Mesendoderm (in vitro differentiated cells): ENCODE data around the gene KCMF1.
A peak's percentile ranks its signal among the peaks of the same experiment; 100 is the strongest.

Experiments
- DNase-seq: peaks from one replicate; pipeline ENCODE4 v3.0.0; 2013
- H2AK5ac ChIP-seq: 2 replicates; pipeline ENCODE4 v1.6.1; 2013; ENCODE audit warnings: low read length, inconsistent platforms
- H2BK120ac ChIP-seq: 2 replicates; pipeline ENCODE4 v1.6.1; 2013; ENCODE audit warnings: low read depth, mild to moderate bottlenecking, low read length, moderate library complexity, mixed read lengths
- H2BK15ac ChIP-seq: replicated peaks from 2 replicates; pipeline ENCODE4 v1.6.1; 2013; ENCODE audit warnings: low read depth, mild to moderate bottlenecking, moderate library complexity
- H2BK5ac ChIP-seq: 2 replicates; pipeline ENCODE4 v1.6.1; 2013; ENCODE audit warnings: low read length, inconsistent platforms
- H3K18ac ChIP-seq: 2 replicates; pipeline ENCODE4 v1.6.1; 2013; ENCODE audit warnings: mild to moderate bottlenecking, low read length, mixed read lengths
- H3K23ac ChIP-seq: one replicate; pipeline ENCODE4 v1.6.1; 2013; ENCODE audit warnings: low read length
- H3K27ac ChIP-seq: 2 replicates; pipeline ENCODE4 v1.5.1; 2013; ENCODE audit warnings: low read depth, mild to moderate bottlenecking, inconsistent platforms, low read length, moderate library complexity
- H3K27me3 ChIP-seq: 2 replicates; pipeline ENCODE4 v1.6.1; 2013; ENCODE audit warnings: low read length, control low read depth, mild to moderate bottlenecking, inconsistent platforms; ENCODE audit not compliant: insufficient read depth, poor library complexity
- H3K36me3 ChIP-seq: 2 replicates; pipeline ENCODE4 v1.6.1; 2013; ENCODE audit warnings: low read length, inconsistent platforms; ENCODE audit not compliant: control insufficient read depth, insufficient read depth
- H3K4ac ChIP-seq: one replicate; pipeline ENCODE4 v1.6.1; 2013; ENCODE audit warnings: low read depth, mild to moderate bottlenecking, low read length, moderate library complexity
- H3K4me1 ChIP-seq: 2 replicates; pipeline ENCODE4 v1.6.1; 2013; ENCODE audit warnings: low read depth, low read length, inconsistent platforms; ENCODE audit not compliant: control insufficient read depth
- H3K4me2 ChIP-seq: 2 replicates; pipeline ENCODE4 v1.6.1; 2013; ENCODE audit warnings: low read length
- H3K4me3 ChIP-seq: 2 replicates; pipeline ENCODE4 v1.5.1; 2013; ENCODE audit warnings: mild to moderate bottlenecking, low read length
- H3K56ac ChIP-seq: one replicate; pipeline ENCODE4 v1.6.1; 2013; ENCODE audit warnings: low read length
- H3K79me1 ChIP-seq: 2 replicates; pipeline ENCODE4 v1.6.1; 2013; ENCODE audit warnings: low read length, inconsistent platforms
- H3K79me2 ChIP-seq: 2 replicates; pipeline ENCODE4 v1.6.1; 2013; ENCODE audit warnings: mild to moderate bottlenecking, low read length; ENCODE audit not compliant: control insufficient read depth, insufficient read depth
- H3K9ac ChIP-seq: 2 replicates; pipeline ENCODE4 v1.6.1; 2013; ENCODE audit warnings: low read length, inconsistent platforms
- H4K5ac ChIP-seq: one replicate; pipeline ENCODE4 v1.6.1; 2013; ENCODE audit warnings: low read length
- H4K8ac ChIP-seq: one replicate; pipeline ENCODE4 v1.6.1; 2013; ENCODE audit warnings: low read depth, mild to moderate bottlenecking, control low read depth, low read length, moderate library complexity
- WGBS: extraction: QIAGEN DNeasy Blood & Tissue Kit; methylation state at CpG from one replicate; pipeline ENCODE4 v1.1.7; 2013; ENCODE audit warnings: low lambda C conversion rate, missing lambda C conversion rate; ENCODE audit not compliant: insufficient coverage; ENCODE audit errors: extremely low coverage; 5-methylcytosine and 5-hydroxymethylcytosine counted together

Gene KCMF1

DNA sequence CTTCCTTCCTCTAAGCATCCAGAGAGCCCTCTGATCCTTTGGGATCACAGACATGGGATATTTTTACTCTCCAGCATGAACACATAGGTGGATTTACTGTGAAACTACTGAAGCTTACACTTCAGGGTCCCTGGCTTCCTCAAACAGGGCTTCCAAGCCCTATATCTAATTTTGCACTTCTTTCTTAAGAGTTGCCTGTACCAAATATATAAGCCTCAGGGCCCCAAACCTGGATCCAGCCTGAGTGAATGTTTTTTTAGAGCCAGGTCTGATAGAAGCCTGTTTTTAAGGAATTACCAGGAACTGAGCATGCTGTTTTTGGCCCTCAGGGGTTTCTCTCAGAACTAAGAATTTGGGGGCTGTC is 13.2 kb upstream of the KCMF1 start:
- no peak for DNase-seq
- H2BK120ac ChIP-seq: no peak overlapping the region
- H3K4me2 ChIP-seq: no peak overlapping the region
- H4K8ac ChIP-seq: no peak overlapping the region
- H3K23ac ChIP-seq: no peak overlapping the region
- no peak overlapping the region for H4K5ac ChIP-seq
- no peak overlapping the region for H2BK5ac ChIP-seq
- no peak overlapping the region for H3K56ac ChIP-seq
- no peak overlapping the region for H2AK5ac ChIP-seq
- no peaks in the 10 kb centered on the region for H3K36me3 ChIP-seq
- peaks cover 7% of the 10 kb centered on the region for H3K4me1 ChIP-seq
- H3K79me1 ChIP-seq: peaks cover under 1% of the 10 kb centered on the region
- H3K4me3 ChIP-seq: no peak overlapping the region
- peak overlapping the region; percentile 87 for H3K27ac ChIP-seq
- peak overlapping the region; percentile 4 for H3K9ac ChIP-seq
- H3K4ac ChIP-seq: no peak overlapping the region
- peak overlapping the region; percentile 91 for H3K18ac ChIP-seq
- H3K27me3 ChIP-seq: no peaks in the 10 kb centered on the region
- no peak overlapping the region for H2BK15ac ChIP-seq
- H3K79me2 ChIP-seq: no peaks in the 10 kb centered on the region

DNA sequence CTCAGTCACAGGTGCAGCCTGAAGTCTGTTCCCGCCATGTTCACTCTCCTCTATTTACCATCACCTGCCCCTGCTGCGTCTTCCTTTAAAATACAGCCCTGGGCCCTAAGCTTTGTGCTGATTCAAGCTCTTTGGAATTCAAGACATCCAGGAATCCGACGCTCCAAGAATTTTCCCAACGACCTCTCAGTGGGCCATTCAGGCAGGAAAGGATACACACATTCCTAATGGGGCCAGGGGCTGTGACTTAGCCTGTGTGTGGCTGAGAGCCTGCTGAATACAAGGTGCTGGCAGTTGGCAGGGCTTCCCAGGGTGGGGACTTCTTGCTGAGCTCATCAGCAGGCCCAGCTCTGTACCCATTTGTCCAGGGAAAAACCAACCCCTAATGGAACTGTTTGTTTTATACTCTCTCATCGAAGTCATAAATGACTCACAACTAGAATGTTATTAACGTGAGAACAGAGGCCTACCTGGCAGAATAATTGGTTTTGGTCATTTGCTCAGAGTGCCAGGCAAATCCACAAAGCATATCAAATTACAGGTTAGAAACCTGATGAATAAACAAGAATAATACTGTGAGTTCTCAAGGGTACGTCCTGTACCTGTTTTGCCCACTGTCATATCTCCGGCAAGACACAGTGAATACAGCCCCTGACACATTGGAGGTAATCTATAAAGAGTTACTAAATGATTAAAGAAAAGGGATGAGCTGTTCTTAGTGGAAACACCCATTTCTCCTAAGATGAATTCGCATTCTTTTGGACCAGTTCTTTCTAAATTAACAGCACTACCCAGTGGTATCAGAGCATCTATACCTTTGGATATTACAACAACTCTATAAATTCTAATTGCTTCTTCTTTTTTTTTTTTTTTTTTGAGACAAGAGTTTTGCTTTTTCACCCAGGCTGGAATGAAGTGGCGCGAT is 12.6 kb upstream of the KCMF1 start:
- DNase-seq: peak; percentile 100
- no peak overlapping the region for H3K4ac ChIP-seq

DNA sequence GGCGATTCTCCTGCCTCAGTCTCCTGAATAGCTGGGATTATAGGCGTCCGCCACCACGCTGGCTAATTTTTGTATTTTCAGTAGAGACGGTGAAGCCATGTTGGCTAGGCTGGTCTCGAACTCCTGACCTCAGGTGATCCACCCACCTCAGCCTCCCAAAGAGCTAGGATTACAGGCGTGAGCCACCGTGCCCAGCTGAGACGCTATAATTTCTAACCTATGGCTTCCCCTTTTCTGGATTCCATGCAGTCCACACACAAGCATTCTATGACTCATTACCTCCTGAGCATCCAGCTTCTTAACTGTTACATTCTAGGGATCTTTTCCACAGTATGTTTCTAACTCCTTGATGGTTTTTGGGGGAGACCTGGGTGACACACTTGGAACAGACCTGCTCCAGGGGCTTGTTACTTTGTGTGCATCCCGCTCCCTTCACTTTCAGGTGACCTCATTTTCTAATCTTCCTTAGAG is 11.8 kb upstream of the KCMF1 start:
- H2BK5ac ChIP-seq: no peak overlapping the region
- H3K27me3 ChIP-seq: no peaks in the 10 kb centered on the region
- WGBS: no CpG with 5 or more reads among the region's 10 CpGs
- H3K9ac ChIP-seq: no peak overlapping the region
- H3K79me2 ChIP-seq: no peaks in the 10 kb centered on the region
- H2BK15ac ChIP-seq: no peak overlapping the region
- peak overlapping the region; percentile 92 for H3K18ac ChIP-seq
- no peak overlapping the region for H2BK120ac ChIP-seq
- H4K8ac ChIP-seq: no peak overlapping the region
- peak; percentile 81 for DNase-seq
- peaks cover 7% of the 10 kb centered on the region for H3K4me1 ChIP-seq
- H3K4me3 ChIP-seq: no peak overlapping the region
- no peak overlapping the region for H3K4me2 ChIP-seq
- H2AK5ac ChIP-seq: no peak overlapping the region
- peak overlapping the region; percentile 61 for H3K27ac ChIP-seq
- peak overlapping the region; percentile 17 for H3K56ac ChIP-seq
- no peak overlapping the region for H3K4ac ChIP-seq
- H3K23ac ChIP-seq: no peak overlapping the region
- peaks cover 4% of the 10 kb centered on the region for H3K79me1 ChIP-seq
- H3K36me3 ChIP-seq: no peaks in the 10 kb centered on the region
- no peak overlapping the region for H4K5ac ChIP-seq

More for the DNA sequence above, 12.6 kb upstream of the KCMF1 start:
- H3K56ac ChIP-seq: no peak overlapping the region
- H3K9ac ChIP-seq: no peak overlapping the region
- no peak overlapping the region for H2BK5ac ChIP-seq
- H3K27ac ChIP-seq: peak overlapping the region; percentile 87
- H3K4me3 ChIP-seq: no peak overlapping the region
- no peaks in the 10 kb centered on the region for H3K27me3 ChIP-seq
- no peak overlapping the region for H3K23ac ChIP-seq
- H3K79me2 ChIP-seq: no peaks in the 10 kb centered on the region
- H2BK15ac ChIP-seq: no peak overlapping the region
- H3K18ac ChIP-seq: peak overlapping the region; percentile 92
- H3K4me1 ChIP-seq: peaks cover 7% of the 10 kb centered on the region
- H3K4me2 ChIP-seq: no peak overlapping the region
- no CpG with 5 or more reads among the region's 12 CpGs for WGBS
- peaks cover 4% of the 10 kb centered on the region for H3K79me1 ChIP-seq
- H2AK5ac ChIP-seq: no peak overlapping the region
- no peak overlapping the region for H4K8ac ChIP-seq
- H3K36me3 ChIP-seq: no peaks in the 10 kb centered on the region
- no peak overlapping the region for H4K5ac ChIP-seq
- H2BK120ac ChIP-seq: no peak overlapping the region

DNA sequence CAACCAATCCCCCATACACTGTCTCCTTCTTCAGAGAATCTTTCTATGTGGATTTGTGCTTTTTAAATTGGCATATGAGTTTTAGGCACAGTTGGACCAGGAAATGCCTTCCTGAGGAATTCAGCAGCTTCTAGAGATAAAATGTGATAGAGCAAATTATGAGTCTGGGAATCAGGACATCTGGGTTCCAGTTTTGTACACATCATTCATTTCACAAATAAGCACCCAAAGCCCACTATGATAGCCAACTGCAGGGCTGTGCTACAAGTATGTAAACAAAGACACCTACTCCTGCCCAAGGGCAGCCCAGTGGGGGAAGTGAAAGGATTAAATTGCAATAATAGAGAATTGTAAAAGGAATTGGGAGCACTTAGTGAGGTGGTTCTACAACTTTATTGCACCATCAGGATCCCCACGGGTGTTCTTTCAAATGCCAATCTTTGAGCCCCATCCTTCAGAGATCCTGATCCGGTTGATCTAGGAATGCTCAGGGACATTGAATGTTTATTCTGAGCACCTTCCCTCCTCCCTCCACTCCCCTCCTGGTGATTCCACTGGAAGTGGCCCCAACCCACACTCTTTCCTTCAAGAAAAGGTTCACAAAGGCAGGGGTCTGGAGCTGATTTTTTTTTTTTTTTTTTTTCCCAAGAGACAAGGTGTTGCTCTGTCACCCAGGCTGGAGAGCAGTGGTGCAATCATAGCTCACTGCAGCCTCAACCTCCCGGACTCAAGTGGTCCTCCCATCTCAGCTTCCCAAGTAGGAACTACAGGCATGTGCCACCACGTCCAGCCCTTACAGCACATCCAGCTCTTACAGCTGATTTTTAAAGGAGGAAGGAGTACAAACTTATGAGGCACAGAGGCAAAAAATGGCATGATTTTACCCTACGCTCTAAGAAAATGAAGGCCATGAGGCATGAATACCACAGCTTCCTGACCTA is 11.1 kb upstream of the KCMF1 start:
- no peak overlapping the region for H3K4me3 ChIP-seq
- no peak overlapping the region for H2AK5ac ChIP-seq
- peaks cover 7% of the 10 kb centered on the region for H3K4me1 ChIP-seq
- no peaks in the 10 kb centered on the region for H3K27me3 ChIP-seq
- H3K23ac ChIP-seq: no peak overlapping the region
- no peak overlapping the region for H3K4me2 ChIP-seq
- no peak overlapping the region for H3K56ac ChIP-seq
- peaks cover 5% of the 10 kb centered on the region for H3K79me1 ChIP-seq
- no peak overlapping the region for H2BK120ac ChIP-seq
- H3K18ac ChIP-seq: peak overlapping the region; percentile 92
- no peak overlapping the region for H2BK5ac ChIP-seq
- no peak overlapping the region for H4K5ac ChIP-seq
- H3K36me3 ChIP-seq: no peaks in the 10 kb centered on the region
- H2BK15ac ChIP-seq: no peak overlapping the region
- WGBS: no CpG with 5 or more reads among the region's 5 CpGs
- no peak overlapping the region for H4K8ac ChIP-seq
- H3K27ac ChIP-seq: peak overlapping the region; percentile 61
- H3K4ac ChIP-seq: no peak overlapping the region
- H3K9ac ChIP-seq: no peak overlapping the region
- H3K79me2 ChIP-seq: no peaks in the 10 kb centered on the region
- DNase-seq: peak; percentile 83

DNA sequence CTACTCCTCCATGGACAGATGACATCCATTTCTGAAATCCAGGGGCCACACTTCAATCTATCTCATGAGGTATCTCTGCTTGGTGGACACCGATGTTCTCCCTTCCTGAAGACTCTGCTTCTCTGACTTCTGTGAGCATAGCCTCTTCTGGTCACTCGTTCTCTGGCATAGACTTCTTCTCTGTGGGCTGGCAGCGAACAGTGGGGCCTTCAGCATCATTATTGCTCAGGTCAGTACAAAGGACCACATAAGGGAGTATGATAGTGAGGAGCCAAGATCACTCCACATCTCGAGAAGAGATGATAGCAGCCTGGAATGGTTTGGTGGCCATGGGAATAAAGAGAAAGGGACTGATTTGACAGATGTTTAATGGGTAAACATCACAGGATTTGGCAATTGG is 8.0 kb upstream of the KCMF1 start:
- H3K36me3 ChIP-seq: no peaks in the 10 kb centered on the region

More for the DNA sequence above, 8.0 kb upstream of the KCMF1 start:
- Histone ChIP-seq H3K27ac (no peak overlapping the region), H2BK120ac (no peak overlapping the region), H3K4me1 (peaks cover 4% of the 10 kb centered on the region), H3K23ac (no peak overlapping the region), H3K9ac (no peak overlapping the region), H2AK5ac (no peak overlapping the region), H2BK15ac (no peak overlapping the region), H3K27me3 (no peaks in the 10 kb centered on the region), H3K18ac (no peak overlapping the region), H3K79me1 (peaks cover 8% of the 10 kb centered on the region), H3K4ac (no peak overlapping the region), H2BK5ac (no peak overlapping the region), H3K4me3 (no peak overlapping the region), H3K79me2 (peaks cover 2% of the 10 kb centered on the region), H4K5ac (no peak overlapping the region), H3K4me2 (no peak overlapping the region), H3K56ac (no peak overlapping the region), H4K8ac (no peak overlapping the region)
- no peak for DNase-seq
- WGBS: no CpG with 5 or more reads among the region's 4 CpGs
